Glutamatergic neuron (in vitro differentiated cells): ENCODE data around the gene CLDND2. TPM values are rescaled to one million over a fixed set of nuclear protein-coding genes. Genes with fewer than 3 reads are reported as not detected.

Source experiments
- DNase-seq: peaks from one replicate; pipeline ENCODE4 v3.0.0; 2022
- H3K27ac Mint-ChIP-seq: one replicate; pipeline ENCODE4 v1.8.0; 2020; ENCODE audit warnings: mild to moderate bottlenecking, mixed read lengths, inconsistent platforms; ENCODE audit not compliant: unreplicated experiment
- H3K27me3 Mint-ChIP-seq: one replicate; pipeline ENCODE4 v1.8.0; 2020; ENCODE audit warnings: mild to moderate bottlenecking, moderate library complexity, mixed read lengths, inconsistent platforms; ENCODE audit not compliant: unreplicated experiment
- H3K36me3 Mint-ChIP-seq: one replicate; pipeline ENCODE4 v1.8.0; 2020; ENCODE audit warnings: mild to moderate bottlenecking, mixed read lengths, inconsistent platforms; ENCODE audit not compliant: unreplicated experiment
- H3K4me1 Mint-ChIP-seq: one replicate; pipeline ENCODE4 v1.8.0; 2020; ENCODE audit warnings: mild to moderate bottlenecking, low read depth, mixed read lengths, inconsistent platforms; ENCODE audit not compliant: unreplicated experiment
- H3K4me3 Mint-ChIP-seq: one replicate; pipeline ENCODE4 v1.8.0; 2020; ENCODE audit warnings: mild to moderate bottlenecking, mixed read lengths, inconsistent platforms; ENCODE audit not compliant: unreplicated experiment
- H3K9me3 Mint-ChIP-seq: one replicate; pipeline ENCODE4 v1.8.0; 2020; ENCODE audit warnings: mild to moderate bottlenecking, moderate library complexity, mixed read lengths, inconsistent platforms; ENCODE audit not compliant: unreplicated experiment
- CTCF ChIP-seq: fragments of 200-600 bp; sonication (generic); IDR thresholded peaks from one replicate; pipeline ENCODE4 v1.5.0; 2021; ENCODE audit not compliant: partially characterized antibody, unreplicated experiment
- total RNA-seq: library from RNA; stranded (reverse); fragmentation: NEBNext Ultra II Directional; extraction: Animal tissue kit (Norgen Biotek cat#: 25700); gene quantifications from one replicate; pipeline ENCODE4 v1.2.1, GENCODE V29; 2021; ENCODE audit not compliant: unreplicated experiment

Gene CLDND2
- total RNA-seq, 1 donor from 2014 or later = not detected

DNA sequence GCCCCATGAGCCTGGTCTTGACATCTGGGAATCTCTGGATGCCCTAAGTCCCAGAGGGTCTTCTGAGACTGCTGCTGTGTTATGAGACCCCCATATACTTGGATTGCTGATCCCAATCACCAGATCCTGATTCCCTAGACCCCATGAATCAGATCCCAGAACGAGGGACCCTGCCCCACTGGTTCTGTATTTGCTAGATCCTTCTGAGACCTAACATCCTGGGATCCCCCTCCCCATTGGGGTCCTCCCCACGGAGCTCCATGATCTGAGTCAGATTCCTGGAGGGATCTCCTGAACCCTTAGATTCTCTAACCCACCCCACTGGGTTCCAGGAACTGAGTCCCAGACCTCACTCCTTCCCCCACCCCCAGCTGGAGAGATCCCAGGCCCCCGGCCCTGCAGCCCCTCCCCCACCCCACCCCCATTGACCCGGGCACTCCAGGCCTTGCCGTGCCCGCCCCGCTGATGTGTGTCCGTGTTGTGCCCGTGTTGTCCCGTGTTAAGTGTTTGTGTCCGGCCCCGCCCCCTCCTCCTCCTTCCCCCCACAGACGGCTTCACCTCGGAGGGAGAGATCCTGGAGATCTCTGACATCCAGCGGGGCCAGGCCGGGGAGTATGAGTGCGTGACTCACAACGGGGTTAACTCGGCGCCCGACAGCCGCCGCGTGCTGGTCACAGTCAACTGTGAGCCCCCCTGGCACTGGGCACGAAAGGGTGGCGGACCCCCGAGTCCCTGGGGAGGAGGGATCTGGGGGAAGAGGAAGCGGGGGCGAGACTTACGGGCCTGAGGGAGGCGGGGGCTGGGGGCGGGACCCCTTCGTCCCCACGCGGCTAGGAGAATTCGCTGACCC, 42.4 kb downstream of the CLDND2 start:
- DNase-seq = no peak
- TF ChIP-seq CTCF = no peak
- H3K27me3 Mint-ChIP-seq = peaks cover 24% of the 10 kb centered on the region
- no peak overlapping the region for H3K27ac Mint-ChIP-seq
- H3K36me3 Mint-ChIP-seq = peaks cover 18% of the 10 kb centered on the region
- H3K4me3 Mint-ChIP-seq = no peak overlapping the region
- peaks cover 13% of the 10 kb centered on the region for H3K9me3 Mint-ChIP-seq
- peaks cover 2% of the 10 kb centered on the region for H3K4me1 Mint-ChIP-seq

DNA sequence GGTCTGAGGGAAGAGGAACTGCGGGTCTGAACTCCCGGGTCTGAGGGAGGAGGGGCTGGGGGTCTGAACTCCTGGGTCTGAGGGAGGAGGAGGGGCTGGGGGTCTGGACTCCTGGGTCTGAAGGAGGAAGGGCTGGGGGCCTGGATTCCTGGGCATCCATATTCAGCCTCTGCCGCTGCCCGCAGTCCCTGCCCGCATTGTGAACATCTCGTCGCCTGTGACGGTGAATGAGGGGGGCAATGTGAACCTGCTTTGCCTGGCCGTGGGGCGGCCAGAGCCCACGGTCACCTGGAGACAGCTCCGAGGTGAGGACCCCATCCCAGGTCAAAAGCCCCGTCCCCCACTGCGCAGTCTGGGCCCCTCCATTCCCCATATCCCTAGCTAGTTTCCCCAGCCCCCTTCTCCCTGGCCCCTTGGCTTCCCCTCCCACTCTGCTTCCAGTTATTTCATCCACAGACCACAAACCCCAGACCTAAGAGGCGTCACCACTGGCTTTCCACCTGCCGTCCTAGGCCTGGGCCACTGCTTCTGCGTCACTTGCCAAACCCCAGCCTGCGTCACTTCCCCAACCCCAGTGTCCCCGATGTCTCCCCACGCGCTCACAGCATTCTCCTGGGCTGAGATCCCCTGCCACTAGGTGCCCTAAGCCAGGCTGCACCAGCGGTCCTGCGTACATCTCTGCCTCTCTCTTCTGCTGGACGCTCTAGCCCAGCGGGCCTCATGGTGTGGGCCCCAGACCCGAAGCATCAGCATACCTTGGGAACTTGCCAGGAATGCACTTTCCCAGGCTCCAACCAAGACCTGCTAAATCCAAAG, 43.4 kb downstream of the CLDND2 start:
- peaks cover 6% of the 10 kb centered on the region for H3K4me1 Mint-ChIP-seq
- no peak for TF ChIP-seq CTCF
- peaks cover 26% of the 10 kb centered on the region for H3K27me3 Mint-ChIP-seq
- peaks cover 14% of the 10 kb centered on the region for H3K9me3 Mint-ChIP-seq
- peak overlapping the region; percentile 43 for H3K27ac Mint-ChIP-seq
- no peak overlapping the region for H3K4me3 Mint-ChIP-seq
- peaks cover 10% of the 10 kb centered on the region for H3K36me3 Mint-ChIP-seq
- no peak for DNase-seq

- DNase-seq = no peak
- peaks cover 24% of the 10 kb centered on the region for H3K27me3 Mint-ChIP-seq
- peaks cover 11% of the 10 kb centered on the region for H3K4me1 Mint-ChIP-seq
- H3K36me3 Mint-ChIP-seq = peaks cover 8% of the 10 kb centered on the region
- H3K4me3 Mint-ChIP-seq = no peak overlapping the region
- TF ChIP-seq CTCF = no peak
- no peak overlapping the region for H3K27ac Mint-ChIP-seq
- H3K9me3 Mint-ChIP-seq = peaks cover 12% of the 10 kb centered on the region
Measured at GRCh38 chr19:51324167-51324481, 44.7 kb downstream of the CLDND2 start.

GRCh38 chr19:51323481-51324166, 45.2 kb downstream of the CLDND2 start:
- Mint-ChIP-seq H3K4me3 (no peak overlapping the region), H3K27me3 (peaks cover 26% of the 10 kb centered on the region), H3K9me3 (peaks cover 12% of the 10 kb centered on the region), H3K36me3 (peaks cover 8% of the 10 kb centered on the region), H3K27ac (no peak overlapping the region), H3K4me1 (peaks cover 12% of the 10 kb centered on the region)
- no peak for TF ChIP-seq CTCF
- no peak for DNase-seq
